H9 (cell line): Measurements from ENCODE around the gene GLRA3. TPM values are rescaled to one million over a fixed set of nuclear protein-coding genes. Genes with fewer than 3 reads are reported as not detected.

ENCODE experiments used
- DNase-seq: peaks from one replicate; pipeline ENCODE4 v3.0.0-alpha.2; 2017
- H2AFZ ChIP-seq: one replicate; pipeline ENCODE4 v1.6.1; 2013; ENCODE audit warnings: mild to moderate bottlenecking, low read length, control low read depth, moderate library complexity
- H2AK5ac ChIP-seq: 2 replicates; pipeline ENCODE4 v1.6.1; 2013; ENCODE audit warnings: low read length, control low read depth, mixed read lengths; ENCODE audit not compliant: insufficient read length
- H2BK120ac ChIP-seq: one replicate; pipeline ENCODE4 v1.6.1; 2013; ENCODE audit warnings: low read depth, mild to moderate bottlenecking, low read length, control low read depth, inconsistent platforms; ENCODE audit not compliant: poor library complexity, severe bottlenecking
- H2BK12ac ChIP-seq: 2 replicates; pipeline ENCODE4 v1.6.1; 2013; ENCODE audit warnings: low read length, control low read depth, mixed read lengths, low read depth; ENCODE audit not compliant: insufficient read length
- H2BK15ac ChIP-seq: 2 replicates; pipeline ENCODE4 v1.6.1; 2013; ENCODE audit warnings: low read depth, low read length, control low read depth
- H2BK20ac ChIP-seq: one replicate; pipeline ENCODE4 v1.6.1; 2013; ENCODE audit warnings: low read depth, mild to moderate bottlenecking, low read length, control low read depth, inconsistent platforms; ENCODE audit not compliant: poor library complexity, severe bottlenecking
- H2BK5ac ChIP-seq: 2 replicates; pipeline ENCODE4 v1.6.1; 2013; ENCODE audit warnings: low read length, control low read depth, mixed read lengths; ENCODE audit not compliant: insufficient read length
- H3K14ac ChIP-seq: 2 replicates; pipeline ENCODE4 v1.6.1; 2013; ENCODE audit warnings: low read length, control low read depth; ENCODE audit not compliant: insufficient read depth
- H3K18ac ChIP-seq: 2 replicates; pipeline ENCODE4 v1.6.1; 2013; ENCODE audit warnings: low read depth, mild to moderate bottlenecking, mixed read lengths, low read length, control low read depth; ENCODE audit not compliant: insufficient read length
- H3K23ac ChIP-seq: 2 replicates; pipeline ENCODE4 v1.6.1; 2013; ENCODE audit warnings: low read length, control low read depth, mixed read lengths, low read depth; ENCODE audit not compliant: insufficient read length
- H3K23me2 ChIP-seq: 2 replicates; pipeline ENCODE4 v1.6.1; 2013; ENCODE audit warnings: low read depth, mild to moderate bottlenecking, mixed read lengths, low read length, control low read depth; ENCODE audit not compliant: insufficient read length, poor library complexity, severe bottlenecking
- H3K27ac ChIP-seq: 2 replicates; pipeline ENCODE4 v1.5.1; 2013; ENCODE audit warnings: low read length, control low read depth, mixed read lengths, low read depth; ENCODE audit not compliant: insufficient read length
- H3K27me3 ChIP-seq: 2 replicates; pipeline ENCODE4 v1.6.1; 2013; ENCODE audit warnings: low read length, control low read depth, inconsistent platforms; ENCODE audit not compliant: insufficient read depth
- H3K4ac ChIP-seq: 2 replicates; pipeline ENCODE4 v1.6.1; 2013; ENCODE audit warnings: low read depth, mild to moderate bottlenecking, control low read depth, inconsistent platforms, low read length, moderate library complexity
- H3K4me1 ChIP-seq: 2 replicates; pipeline ENCODE4 v1.6.1; 2013; ENCODE audit warnings: low read length, control low read depth, inconsistent platforms; ENCODE audit not compliant: insufficient read depth
- H3K4me2 ChIP-seq: 2 replicates; pipeline ENCODE4 v1.6.1; 2013; ENCODE audit warnings: low read length, control low read depth, mixed read lengths; ENCODE audit not compliant: insufficient read length, insufficient read depth
- H3K56ac ChIP-seq: 2 replicates; pipeline ENCODE4 v1.6.1; 2013; ENCODE audit warnings: low read depth, mild to moderate bottlenecking, mixed read lengths, low read length, control low read depth; ENCODE audit not compliant: insufficient read length
- H3K79me1 ChIP-seq: 2 replicates; pipeline ENCODE4 v1.6.1; 2013; ENCODE audit warnings: low read depth, mild to moderate bottlenecking, moderate library complexity, low read length, control low read depth, inconsistent platforms; ENCODE audit not compliant: insufficient read depth, poor library complexity, severe bottlenecking
- H3K79me2 ChIP-seq: 2 replicates; pipeline ENCODE4 v1.6.1; 2013; ENCODE audit warnings: low read length, control low read depth, inconsistent platforms; ENCODE audit not compliant: insufficient read depth
- H3K9ac ChIP-seq: 2 replicates; pipeline ENCODE4 v1.6.1; 2013; ENCODE audit warnings: low read length, control low read depth, mixed read lengths; ENCODE audit not compliant: insufficient read length; ENCODE audit errors: extremely low read depth
- H3K9me3 ChIP-seq: one replicate; pipeline ENCODE4 v1.6.1; 2013; ENCODE audit warnings: low read depth, low read length, inconsistent platforms; ENCODE audit not compliant: control insufficient read depth
- H3T11ph ChIP-seq: one replicate; pipeline ENCODE4 v1.6.1; 2013; ENCODE audit warnings: mild to moderate bottlenecking, low read length, control low read depth, inconsistent platforms
- H4K20me1 ChIP-seq: one replicate; pipeline ENCODE4 v1.6.1; 2013; ENCODE audit not compliant: control insufficient read depth, insufficient read length, insufficient read depth
- H4K5ac ChIP-seq: 2 replicates; pipeline ENCODE4 v1.6.1; 2013; ENCODE audit warnings: low read depth, mild to moderate bottlenecking, mixed read lengths, low read length, control low read depth; ENCODE audit not compliant: insufficient read length
- H4K8ac ChIP-seq: replicated peaks from 2 replicates; pipeline ENCODE4 v1.6.1; 2013; ENCODE audit warnings: low read length, control low read depth, mixed read lengths, low read depth; ENCODE audit not compliant: insufficient read length
- H4K91ac ChIP-seq: 2 replicates; pipeline ENCODE4 v1.6.1; 2013; ENCODE audit warnings: low read depth, mild to moderate bottlenecking, moderate library complexity, mixed read lengths, low read length, control low read depth; ENCODE audit not compliant: insufficient read length
- H3K27ac Mint-ChIP-seq, 3 experiments: 2 replicates in 2 of 3; 3 replicates in 1 of 3; pipeline ENCODE4 v1.8.0; 2020 to 2021; ENCODE audit warnings: mixed read lengths in 3 of 3, mild to moderate bottlenecking in 1 of 3, moderate library complexity in 1 of 3
- H3K27me3 Mint-ChIP-seq: 2 replicates; pipeline ENCODE4 v1.8.0; 2021; ENCODE audit warnings: low read depth, mild to moderate bottlenecking, moderate library complexity, mixed read lengths
- H3K36me3 Mint-ChIP-seq, 3 experiments: 2 replicates in 2 of 3; 3 replicates in 1 of 3; pipeline ENCODE4 v1.8.0; 2020 to 2021; ENCODE audit warnings: low read depth in 3 of 3, mixed read lengths in 3 of 3; ENCODE audit not compliant: insufficient read depth in 1 of 3
- H3K4me1 Mint-ChIP-seq, 2 experiments: 2 replicates each; pipeline ENCODE4 v1.8.0; 2020; ENCODE audit warnings: mixed read lengths in 2 of 2
- H3K4me3 Mint-ChIP-seq, 2 experiments: 2 replicates in 1 of 2; 3 replicates in 1 of 2; pipeline ENCODE4 v1.8.0; 2020 to 2021; ENCODE audit warnings: mild to moderate bottlenecking in 2 of 2, mixed read lengths in 2 of 2, moderate library complexity in 1 of 2
- H3K9me3 Mint-ChIP-seq, 2 experiments: 2 replicates in 1 of 2; 3 replicates in 1 of 2; pipeline ENCODE4 v1.8.0; 2020; ENCODE audit warnings: mild to moderate bottlenecking in 2 of 2, mixed read lengths in 2 of 2, moderate library complexity in 1 of 2
- WGBS: extraction: QIAGEN DNeasy Blood & Tissue Kit; methylation state at CpG from one replicate; pipeline ENCODE4 v1.1.7; 2013; ENCODE audit warnings: missing lambda C conversion rate, low lambda C conversion rate, mixed read lengths; ENCODE audit not compliant: insufficient read length; ENCODE audit errors: extremely low coverage; 5-methylcytosine and 5-hydroxymethylcytosine counted together
- total RNA-seq: library from RNA; stranded (reverse); gene quantifications from 2 replicates; pipeline ENCODE4 v1.2.1, GENCODE V29; 2021
- TF ChIP-seq, protein P1 (sequence below): fragments of 200-600 bp; sonication (generic); conservative IDR thresholded peaks from 3 replicates; pipeline ENCODE4 v1.8.0; 2021; ENCODE audit warnings: antibody characterized with exemption, mild to moderate bottlenecking

Gene GLRA3
- total RNA-seq, 1 experiment from 2014 or later: 0.09 TPM

DNA sequence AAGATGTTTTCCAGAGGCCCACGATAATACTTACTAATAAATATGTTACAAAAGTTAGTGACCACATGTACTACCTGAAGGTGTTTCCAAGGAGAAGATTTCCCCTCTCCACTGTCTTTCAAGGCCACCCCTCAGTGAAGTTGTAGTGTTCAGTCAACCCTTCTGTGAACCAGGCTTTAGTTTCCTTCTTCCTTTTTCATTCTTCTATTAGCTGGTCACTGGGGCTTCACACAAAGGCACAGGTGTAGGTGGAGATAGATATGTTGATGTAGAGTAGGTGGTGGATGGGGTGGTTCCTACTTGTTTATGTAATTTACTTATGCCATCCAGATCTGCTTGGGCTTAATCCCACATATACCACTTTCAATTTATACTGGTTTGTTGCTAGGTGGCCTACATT is 45.9 kb upstream of the GLRA3 start:
- Histone ChIP-seq H2BK15ac (no peak overlapping the region), H3K23ac (no peak overlapping the region)
- H3K4me1 Mint-ChIP-seq: peaks cover 6 to 11% of the 10 kb centered on the region in 2 experiments

More for the DNA sequence above, 45.9 kb upstream of the GLRA3 start:
- H4K5ac ChIP-seq: no peak overlapping the region
- no peak overlapping the region for H4K8ac ChIP-seq
- no peaks in the 10 kb centered on the region for H3K27me3 ChIP-seq
- no peaks in the 10 kb centered on the region for H3K9me3 ChIP-seq
- H2BK120ac ChIP-seq: no peak overlapping the region
- no peak overlapping the region for H2BK20ac ChIP-seq
- no peak overlapping the region for H3K4me2 ChIP-seq
- H4K20me1 ChIP-seq: no peaks in the 10 kb centered on the region
- TF ChIP-seq, protein P1, sequence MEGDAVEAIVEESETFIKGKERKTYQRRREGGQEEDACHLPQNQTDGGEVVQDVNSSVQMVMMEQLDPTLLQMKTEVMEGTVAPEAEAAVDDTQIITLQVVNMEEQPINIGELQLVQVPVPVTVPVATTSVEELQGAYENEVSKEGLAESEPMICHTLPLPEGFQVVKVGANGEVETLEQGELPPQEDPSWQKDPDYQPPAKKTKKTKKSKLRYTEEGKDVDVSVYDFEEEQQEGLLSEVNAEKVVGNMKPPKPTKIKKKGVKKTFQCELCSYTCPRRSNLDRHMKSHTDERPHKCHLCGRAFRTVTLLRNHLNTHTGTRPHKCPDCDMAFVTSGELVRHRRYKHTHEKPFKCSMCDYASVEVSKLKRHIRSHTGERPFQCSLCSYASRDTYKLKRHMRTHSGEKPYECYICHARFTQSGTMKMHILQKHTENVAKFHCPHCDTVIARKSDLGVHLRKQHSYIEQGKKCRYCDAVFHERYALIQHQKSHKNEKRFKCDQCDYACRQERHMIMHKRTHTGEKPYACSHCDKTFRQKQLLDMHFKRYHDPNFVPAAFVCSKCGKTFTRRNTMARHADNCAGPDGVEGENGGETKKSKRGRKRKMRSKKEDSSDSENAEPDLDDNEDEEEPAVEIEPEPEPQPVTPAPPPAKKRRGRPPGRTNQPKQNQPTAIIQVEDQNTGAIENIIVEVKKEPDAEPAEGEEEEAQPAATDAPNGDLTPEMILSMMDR: no peak
- H2BK5ac ChIP-seq: no peak overlapping the region
- H3K9ac ChIP-seq: no peak overlapping the region
- Mint-ChIP-seq H3K4me3 (no peak overlapping the region), H3K36me3 (no peaks in the 10 kb centered on the region), H3K27me3 (no peaks in the 10 kb centered on the region), H3K9me3 (no peaks in the 10 kb centered on the region), H3K27ac (no peak overlapping the region)
- no peaks in the 10 kb centered on the region for H3K79me1 ChIP-seq
- H4K91ac ChIP-seq: no peak overlapping the region
- H3K4ac ChIP-seq: no peak overlapping the region
- H3K23me2 ChIP-seq: no peaks in the 10 kb centered on the region
- H3K18ac ChIP-seq: no peak overlapping the region
- no peaks in the 10 kb centered on the region for H3K79me2 ChIP-seq
- no peak overlapping the region for H2AFZ ChIP-seq
- no peaks in the 10 kb centered on the region for H3K4me1 ChIP-seq
- WGBS: no CpG with 5 or more reads among the region's 1 CpG
- DNase-seq: no peak
- H3K56ac ChIP-seq: no peak overlapping the region
- H2BK12ac ChIP-seq: no peak overlapping the region
- H2AK5ac ChIP-seq: no peak overlapping the region
- H3K27ac ChIP-seq: no peak overlapping the region
- H3K14ac ChIP-seq: no peak overlapping the region
- no peak overlapping the region for H3T11ph ChIP-seq
